ENCODE measurements around the gene UTP25.

DNA sequence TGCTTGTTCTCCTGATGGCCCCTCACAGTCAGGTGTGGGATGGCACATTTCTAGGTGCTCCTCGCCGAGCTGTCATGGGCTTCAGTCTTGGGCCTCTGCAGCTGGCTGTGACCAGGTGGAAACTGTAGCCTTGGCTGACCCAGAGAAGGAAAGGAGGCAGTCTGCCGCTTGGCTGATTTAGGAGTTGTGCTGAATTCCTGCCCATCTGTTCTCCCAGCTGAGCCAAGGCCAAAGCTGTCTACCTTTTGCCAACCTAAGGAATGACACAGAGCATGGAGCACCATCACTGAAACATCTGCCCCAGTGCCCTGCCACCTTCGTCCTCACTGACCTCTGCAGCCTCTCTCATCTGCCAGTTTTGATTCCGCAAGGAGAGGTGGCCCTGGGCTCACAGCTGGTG, 27.9 kb downstream of the UTP25 start:
- TF ChIP-seq, protein P1, sequence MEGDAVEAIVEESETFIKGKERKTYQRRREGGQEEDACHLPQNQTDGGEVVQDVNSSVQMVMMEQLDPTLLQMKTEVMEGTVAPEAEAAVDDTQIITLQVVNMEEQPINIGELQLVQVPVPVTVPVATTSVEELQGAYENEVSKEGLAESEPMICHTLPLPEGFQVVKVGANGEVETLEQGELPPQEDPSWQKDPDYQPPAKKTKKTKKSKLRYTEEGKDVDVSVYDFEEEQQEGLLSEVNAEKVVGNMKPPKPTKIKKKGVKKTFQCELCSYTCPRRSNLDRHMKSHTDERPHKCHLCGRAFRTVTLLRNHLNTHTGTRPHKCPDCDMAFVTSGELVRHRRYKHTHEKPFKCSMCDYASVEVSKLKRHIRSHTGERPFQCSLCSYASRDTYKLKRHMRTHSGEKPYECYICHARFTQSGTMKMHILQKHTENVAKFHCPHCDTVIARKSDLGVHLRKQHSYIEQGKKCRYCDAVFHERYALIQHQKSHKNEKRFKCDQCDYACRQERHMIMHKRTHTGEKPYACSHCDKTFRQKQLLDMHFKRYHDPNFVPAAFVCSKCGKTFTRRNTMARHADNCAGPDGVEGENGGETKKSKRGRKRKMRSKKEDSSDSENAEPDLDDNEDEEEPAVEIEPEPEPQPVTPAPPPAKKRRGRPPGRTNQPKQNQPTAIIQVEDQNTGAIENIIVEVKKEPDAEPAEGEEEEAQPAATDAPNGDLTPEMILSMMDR (conservative IDR thresholded peaks at IDR 0.05; ENCODE audit: low read depth, low read length): no peak
- TF ChIP-seq POLR2A (IDR thresholded peaks at IDR 0.05; ENCODE audit: low read depth, low read length): no peak
- TF ChIP-seq CHD1 (IDR thresholded peaks at IDR 0.05; ENCODE audit: low read depth, low read length): no peak
- TF ChIP-seq MAZ (IDR thresholded peaks at IDR 0.05; ENCODE audit: borderline replicate concordance, low read depth, low read length): no peak
- TF ChIP-seq, protein P2, sequence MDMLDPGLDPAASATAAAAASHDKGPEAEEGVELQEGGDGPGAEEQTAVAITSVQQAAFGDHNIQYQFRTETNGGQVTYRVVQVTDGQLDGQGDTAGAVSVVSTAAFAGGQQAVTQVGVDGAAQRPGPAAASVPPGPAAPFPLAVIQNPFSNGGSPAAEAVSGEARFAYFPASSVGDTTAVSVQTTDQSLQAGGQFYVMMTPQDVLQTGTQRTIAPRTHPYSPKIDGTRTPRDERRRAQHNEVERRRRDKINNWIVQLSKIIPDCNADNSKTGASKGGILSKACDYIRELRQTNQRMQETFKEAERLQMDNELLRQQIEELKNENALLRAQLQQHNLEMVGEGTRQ (IDR thresholded peaks at IDR 0.05; ENCODE audit: low read depth, low read length): no peak
- TF ChIP-seq MAFK (IDR thresholded peaks at IDR 0.05; ENCODE audit: low read depth, low read length): no peak
- TF ChIP-seq RAD21 (IDR thresholded peaks at IDR 0.05; ENCODE audit: low read length): no peak
- TF ChIP-seq, protein P3, sequence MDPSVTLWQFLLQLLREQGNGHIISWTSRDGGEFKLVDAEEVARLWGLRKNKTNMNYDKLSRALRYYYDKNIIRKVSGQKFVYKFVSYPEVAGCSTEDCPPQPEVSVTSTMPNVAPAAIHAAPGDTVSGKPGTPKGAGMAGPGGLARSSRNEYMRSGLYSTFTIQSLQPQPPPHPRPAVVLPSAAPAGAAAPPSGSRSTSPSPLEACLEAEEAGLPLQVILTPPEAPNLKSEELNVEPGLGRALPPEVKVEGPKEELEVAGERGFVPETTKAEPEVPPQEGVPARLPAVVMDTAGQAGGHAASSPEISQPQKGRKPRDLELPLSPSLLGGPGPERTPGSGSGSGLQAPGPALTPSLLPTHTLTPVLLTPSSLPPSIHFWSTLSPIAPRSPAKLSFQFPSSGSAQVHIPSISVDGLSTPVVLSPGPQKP (IDR thresholded peaks at IDR 0.05; ENCODE audit: borderline replicate concordance, low read depth, low read length): no peak
- no peak for TF ChIP-seq SMC3 (IDR thresholded peaks at IDR 0.05; ENCODE audit: low read depth, low read length)
- TF ChIP-seq CEBPB (IDR thresholded peaks at IDR 0.05; ENCODE audit: low read depth, low read length): no peak
